HCT116 (cell line): Measurements from ENCODE around the gene STIMATE. TPM values are rescaled to one million over a fixed set of nuclear protein-coding genes. Genes with fewer than 3 reads are reported as not detected.

Source experiments
- ATAC-seq: fragments of 200-7000 bp; cut with Tn5 transposase; 2 replicates; pipeline ENCODE4 v1.9.1; 2020; ENCODE audit warnings: mild to moderate bottlenecking, moderate library complexity
- BruUV-seq: library from RNA; stranded (reverse); fragments of 400-500 nt; replicated peaks from 2 replicates; lab custom pipeline; 2021; lab: Mats Ljungman, UMichigan
- CTCF ChIA-PET: fragments of 300-600 bp; sonication (Branson Sonifier 250); formaldehyde crosslinking; loops from one replicate; lab custom pipeline; 2021; ENCODE audit warnings: antibody characterized with exemption; lab: Charles Lee
- POLR2A ChIA-PET: fragments of 300-600, 350-600 bp; sonication (Branson Sonifier 250); formaldehyde crosslinking; loops from one replicate; lab custom pipeline; 2021; ENCODE audit warnings: antibody characterized with exemption; lab: Charles Lee
- RAD21 ChIA-PET, 2 experiments: fragments of 300-600 bp; sonication (Branson Sonifier 250); formaldehyde crosslinking; loops; one replicate each; lab custom pipeline; 2023; ENCODE audit warnings: low total read pairs in 2 of 2; ENCODE audit not compliant: uncharacterized antibody in 2 of 2, unreplicated experiment in 2 of 2, low non-redundant PET in 1 of 2; lab: Charles Lee
- DNase-seq: peaks from one replicate; pipeline ENCODE4 v3.0.0-alpha.2; 2010; ENCODE audit warnings: low read depth, low spot score
- H2AFZ ChIP-seq: fragments of 200-600 bp; shearing (Covaris generic), sonication (generic); 2 replicates; pipeline ENCODE4 v1.6.1; 2017; ENCODE audit warnings: low read depth, mixed run types, mixed read lengths, antibody characterized with exemption, low read length; ENCODE audit not compliant: poor library complexity, severe bottlenecking
- H3K27ac ChIP-seq: 2 replicates; pipeline ENCODE4 v1.5.1; 2012; ENCODE audit warnings: low read depth, low read length
- H3K27me3 ChIP-seq: fragments of 200-600 bp; sonication (generic); 2 replicates; pipeline ENCODE4 v1.6.1; 2016; ENCODE audit warnings: mixed run types, low read length, mixed read lengths; ENCODE audit not compliant: insufficient read depth
- H3K36me3 ChIP-seq, 2 experiments: fragments of 200-500 bp in 1 of 2; fragments of 200-600 bp in 1 of 2; sonication (Bioruptor generic) in 1 of 2; sonication (generic) in 1 of 2; 2 replicates each; pipeline versions ENCODE4 v1.5.1 to v1.6.1; 2014 to 2016; ENCODE audit warnings: low read length in 2 of 2, inconsistent platforms in 1 of 2, mixed read lengths in 1 of 2, mixed run types in 1 of 2; ENCODE audit not compliant: insufficient read depth in 2 of 2, control insufficient read depth in 1 of 2
- H3K4me1 ChIP-seq, 2 experiments: fragments of 200-600 bp in 1 of 2; sonication (generic) in 1 of 2; 2 replicates each; pipeline versions ENCODE4 v1.5.1 to v1.6.1; 2012 to 2017; ENCODE audit warnings: low read length in 2 of 2, inconsistent platforms in 1 of 2, mild to moderate bottlenecking in 1 of 2, mixed read lengths in 1 of 2, mixed run types in 1 of 2, moderate library complexity in 1 of 2; ENCODE audit not compliant: insufficient read depth in 2 of 2, control insufficient read depth in 1 of 2
- H3K4me2 ChIP-seq: fragments of 200-600 bp; sonication (generic); 2 replicates; pipeline ENCODE4 v1.6.1; 2017; ENCODE audit warnings: mixed run types, low read length, mixed read lengths
- H3K4me3 ChIP-seq, 2 experiments: fragments of 200-600 bp in 1 of 2; sonication (generic) in 1 of 2; replicated peaks in 1 of 2; 2 replicates each; pipeline ENCODE4 v1.5.1; 2011 to 2016; ENCODE audit warnings: low read length in 2 of 2, control low read depth in 1 of 2, low read depth in 1 of 2, mild to moderate bottlenecking in 1 of 2, mixed read lengths in 1 of 2, mixed run types in 1 of 2
- H3K79me2 ChIP-seq: fragments of 200-600 bp; sonication (generic); 2 replicates; pipeline ENCODE4 v1.6.1; 2017; ENCODE audit warnings: mild to moderate bottlenecking, mixed run types, low read length, moderate library complexity, mixed read lengths; ENCODE audit not compliant: insufficient read depth
- H3K9ac ChIP-seq: fragments of 200-600 bp; sonication (generic); 2 replicates; pipeline ENCODE4 v1.6.1; 2016; ENCODE audit warnings: low read length, mixed read lengths
- H3K9me2 ChIP-seq: fragments of 200-600 bp; sonication (generic), shearing (Covaris generic); 2 replicates; pipeline ENCODE4 v1.6.1; 2017; ENCODE audit warnings: mixed run types, mild to moderate bottlenecking, moderate library complexity; ENCODE audit not compliant: insufficient read depth
- H3K9me3 ChIP-seq, 2 experiments: fragments of 200-500 bp in 1 of 2; fragments of 200-600 bp in 1 of 2; sonication (Bioruptor generic) in 1 of 2; sonication (generic) in 1 of 2; 2 replicates each; pipeline ENCODE4 v1.6.1; 2014 to 2017; ENCODE audit warnings: low read length in 2 of 2, mixed read lengths in 2 of 2, inconsistent platforms in 1 of 2, low read depth in 1 of 2, mild to moderate bottlenecking in 1 of 2, mixed run types in 1 of 2, moderate library complexity in 1 of 2; ENCODE audit not compliant: control insufficient read depth in 1 of 2, insufficient read depth in 1 of 2
- H4K20me1 ChIP-seq: fragments of 200-600 bp; sonication (generic), shearing (Covaris generic); 2 replicates; pipeline ENCODE4 v1.6.1; 2017; ENCODE audit warnings: mixed run types, mild to moderate bottlenecking, moderate library complexity; ENCODE audit not compliant: insufficient read depth
- CBX3 ChIP-seq: IDR thresholded peaks from 2 replicates; pipeline ENCODE4 v1.6.1; 2012; ENCODE audit warnings: low read depth
- EGR1 ChIP-seq: IDR thresholded peaks from 2 replicates; pipeline ENCODE4 v1.6.1; 2012; ENCODE audit warnings: low read depth
- ELF1 ChIP-seq: IDR thresholded peaks from 2 replicates; pipeline ENCODE4 v1.6.1; 2012; ENCODE audit warnings: low read depth, borderline replicate concordance
- EZH2phosphoT487 ChIP-seq: fragments of 200-600 bp; IDR thresholded peaks from 2 replicates; pipeline ENCODE4 v1.6.1; 2018; ENCODE audit warnings: antibody characterized with exemption, borderline replicate concordance
- FOSL1 ChIP-seq: IDR thresholded peaks from 2 replicates; pipeline ENCODE4 v1.6.1; 2012; ENCODE audit warnings: low read depth
- JUND ChIP-seq: IDR thresholded peaks from 2 replicates; pipeline ENCODE4 v1.6.1; 2012
- POLR2A ChIP-seq: IDR thresholded peaks from 2 replicates; pipeline ENCODE4 v1.7.0; 2011; ENCODE audit warnings: borderline replicate concordance; ENCODE audit not compliant: insufficient read depth, insufficient read length; ENCODE audit errors: extremely low read depth
- POLR2AphosphoS5 ChIP-seq: IDR thresholded peaks from 2 replicates; pipeline ENCODE4 v1.6.1; 2011; ENCODE audit warnings: mild to moderate bottlenecking, low read depth, low read length, moderate library complexity
- RAD21 ChIP-seq: IDR thresholded peaks from 2 replicates; pipeline ENCODE4 v1.6.1; 2012; ENCODE audit warnings: low read depth, mild to moderate bottlenecking
- REST ChIP-seq: IDR thresholded peaks from 2 replicates; pipeline ENCODE4 v1.6.1; 2012; ENCODE audit warnings: low read depth
- SIN3A ChIP-seq: IDR thresholded peaks from 2 replicates; pipeline ENCODE4 v1.6.1; 2012; ENCODE audit warnings: low read depth
- SP1 ChIP-seq: IDR thresholded peaks from 2 replicates; pipeline ENCODE4 v1.6.1; 2012; ENCODE audit warnings: low read depth
- TCF7L2 ChIP-seq: IDR thresholded peaks from 2 replicates; pipeline ENCODE4 v1.7.0; 2011; ENCODE audit warnings: borderline replicate concordance, inconsistent platforms; ENCODE audit not compliant: insufficient read depth, insufficient read length; ENCODE audit errors: extremely low read depth
- YY1 ChIP-seq: IDR thresholded peaks from 2 replicates; pipeline ENCODE4 v1.6.1; 2011; ENCODE audit warnings: low read length, low read depth, moderate library complexity, mild to moderate bottlenecking; ENCODE audit not compliant: insufficient replicate concordance; ENCODE audit errors: extremely low read depth
- ZFX ChIP-seq: fragments of 450-650 bp; IDR thresholded peaks from 2 replicates; pipeline ENCODE4 v1.6.1; 2017
- ZNF274 ChIP-seq: fragments of 200-500 bp; sonication (Bioruptor generic); IDR thresholded peaks from 2 replicates; pipeline ENCODE4 v1.6.1; 2014; ENCODE audit warnings: mild to moderate bottlenecking, low read depth, low read length, inconsistent platforms
- intact Hi-C: fragments of 100-400 bp; cut with micrococcal nuclease; formaldehyde crosslinking; loops from 2 replicates; pipeline ENCODE4 v1.10.0; 2022
- total RNA-seq: library from RNA; stranded (reverse); gene quantifications from one replicate; pipeline ENCODE4 v1.2.1, GENCODE V29; 2021; ENCODE audit not compliant: unreplicated experiment
- TF ChIP-seq, protein P1 (sequence below): IDR thresholded peaks from 2 replicates; pipeline ENCODE4 v1.6.1; 2012

STIMATE gene
- total RNA-seq, 1 experiment from 2014 or later: 20.2 TPM

- ChIA-PET RAD21 (no interaction called here), POLR2A (no interaction called here), CTCF (no interaction called here)
- no peaks in the 10 kb centered on the region for H3K9me2 ChIP-seq
- DNase-seq (no peak), ATAC-seq (no peak)
- no peaks in the 10 kb centered on the region for H3K9me3 ChIP-seq
- H4K20me1 ChIP-seq: no peaks in the 10 kb centered on the region
- H3K36me3 ChIP-seq: no peaks in the 10 kb centered on the region
- H3K27ac ChIP-seq: no peak overlapping the region
- intact Hi-C loops: no loop called here
- no TSS peak for BruUV-seq
- H2AFZ ChIP-seq: no peak overlapping the region
- H3K4me3 ChIP-seq: no peak overlapping the region
- H3K27me3 ChIP-seq: no peaks in the 10 kb centered on the region
- TF ChIP-seq ELF1 (no peak), SP1 (no peak), SIN3A (no peak), CBX3 (no peak), ZFX (no peak), YY1 (no peak)
- TF ChIP-seq, protein P1, sequence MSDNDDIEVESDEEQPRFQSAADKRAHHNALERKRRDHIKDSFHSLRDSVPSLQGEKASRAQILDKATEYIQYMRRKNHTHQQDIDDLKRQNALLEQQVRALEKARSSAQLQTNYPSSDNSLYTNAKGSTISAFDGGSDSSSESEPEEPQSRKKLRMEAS: no peak
- no peak overlapping the region for H3K4me2 ChIP-seq
- no peaks in the 10 kb centered on the region for H3K79me2 ChIP-seq
- H3K9ac ChIP-seq: no peak overlapping the region
- no peaks in the 10 kb centered on the region for H3K4me1 ChIP-seq
These were observed 52.2 kb downstream of the STIMATE start for GRCh38 chr3:52845157-52845556.

GRCh38 chr3:52844290-52844975, 52.9 kb downstream of the STIMATE start:
- no peaks in the 10 kb centered on the region for H3K36me3 ChIP-seq
- H3K9ac ChIP-seq: no peak overlapping the region
- H3K4me3 ChIP-seq: no peak overlapping the region
- BruUV-seq: no TSS peak
- POLR2A ChIA-PET: no interaction called here
- no peaks in the 10 kb centered on the region for H3K79me2 ChIP-seq
- no peak for TF ChIP-seq REST
- TF ChIP-seq ZFX: no peak
- TF ChIP-seq TCF7L2: no peak
- no peak for TF ChIP-seq SP1
- no peak for TF ChIP-seq RAD21
- no peak for TF ChIP-seq SIN3A
- no peak for TF ChIP-seq EZH2phosphoT487
- TF ChIP-seq POLR2A: no peak
- TF ChIP-seq JUND: no peak
- TF ChIP-seq YY1: no peak
- no peak for TF ChIP-seq FOSL1
- no peak for TF ChIP-seq CBX3
- no peak for TF ChIP-seq POLR2AphosphoS5
- no peak for TF ChIP-seq ZNF274
- TF ChIP-seq EGR1: no peak
- H2AFZ ChIP-seq: no peak overlapping the region
- ATAC-seq (no peak), DNase-seq (no peak)
- no peaks in the 10 kb centered on the region for H3K9me2 ChIP-seq
- intact Hi-C loops: no loop called here
- CTCF ChIA-PET: no interaction called here
- H3K9me3 ChIP-seq: no peaks in the 10 kb centered on the region
- H3K27me3 ChIP-seq: no peaks in the 10 kb centered on the region
- H4K20me1 ChIP-seq: no peaks in the 10 kb centered on the region
- H3K27ac ChIP-seq: no peak overlapping the region
- no peak overlapping the region for H3K4me2 ChIP-seq
- no peaks in the 10 kb centered on the region for H3K4me1 ChIP-seq
- RAD21 ChIA-PET: no interaction called here
